BE2C (cell line): ENCODE measurements around the gene LSM12.

Source experiments
- DNase-seq: peaks from one replicate; pipeline ENCODE4 v3.0.0-alpha.2; 2020
- H3K27me3 ChIP-seq: fragments of 250-450 bp; sonication (Bioruptor Pico); 2 replicates; pipeline ENCODE4 v1.5.1; 2020; ENCODE audit warnings: mild to moderate bottlenecking
- H3K36me3 ChIP-seq: fragments of 250-450 bp; sonication (Bioruptor Pico); 2 replicates; pipeline ENCODE4 v1.5.1; 2020; ENCODE audit warnings: mild to moderate bottlenecking
- H3K4me1 ChIP-seq: fragments of 250-450 bp; sonication (Bioruptor Pico); 2 replicates; pipeline ENCODE4 v1.5.1; 2020
- H3K4me3 ChIP-seq: 2 replicates; pipeline ENCODE4 v1.5.1; 2011; ENCODE audit warnings: low read depth, low read length
- H3K9me3 ChIP-seq: fragments of 250-450 bp; sonication (Bioruptor Pico); 2 replicates; pipeline ENCODE4 v1.5.1; 2020
- TF ChIP-seq, protein P1 (sequence below): IDR thresholded peaks from 2 replicates; pipeline ENCODE4 v1.5.1; 2012; ENCODE audit warnings: mild to moderate bottlenecking, low read depth, low read length

Gene LSM12

DNA sequence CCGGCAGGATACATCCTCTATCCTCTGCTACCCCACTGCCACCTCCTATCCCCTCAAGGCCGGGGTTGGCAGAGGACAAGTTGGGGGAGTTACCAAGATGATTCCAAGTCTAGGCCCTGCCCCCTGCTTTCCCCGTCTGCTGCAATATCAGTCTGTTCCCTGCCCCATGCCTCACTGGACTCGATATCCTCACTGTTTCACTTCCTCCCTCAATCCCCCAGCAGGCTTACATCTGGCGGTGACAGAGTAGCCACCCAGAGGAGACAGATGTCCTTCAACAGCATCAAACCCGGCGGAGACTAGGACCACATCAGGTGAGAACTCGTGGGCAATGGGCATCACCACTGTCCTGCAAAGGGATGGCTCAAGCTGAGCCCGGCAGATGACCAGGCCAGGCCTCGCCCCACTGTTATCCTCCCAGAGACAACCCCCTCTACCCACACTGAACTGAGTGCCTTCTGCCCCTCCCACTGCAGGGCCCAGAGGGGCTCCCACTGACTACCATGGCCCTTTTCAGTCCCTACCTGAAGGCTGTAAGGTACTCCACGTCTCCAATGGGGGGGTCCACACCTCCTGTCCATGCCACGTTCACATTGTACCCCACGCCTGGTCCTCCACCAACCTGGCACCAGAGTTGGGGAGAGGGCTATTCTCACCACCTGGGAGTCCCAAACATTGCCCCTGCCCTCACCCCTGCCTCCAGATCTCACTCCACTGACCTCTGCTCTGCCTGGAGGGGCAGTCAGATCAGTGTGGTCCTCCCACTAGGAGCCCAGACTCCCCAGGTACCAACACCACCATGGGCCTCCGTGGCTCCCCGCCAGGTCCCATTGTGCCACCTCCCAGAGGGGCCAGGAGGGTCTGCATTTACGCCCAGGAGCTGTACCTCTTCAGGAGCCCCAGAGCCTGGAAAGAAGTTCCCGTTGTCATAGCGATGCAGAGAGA lies 13.7 kb upstream of the LSM12 start:
- Histone ChIP-seq H3K36me3 (peaks cover 52% of the 10 kb centered on the region), H3K9me3 (no peaks in the 10 kb centered on the region), H3K4me3 (no peak overlapping the region), H3K27me3 (no peaks in the 10 kb centered on the region), H3K4me1 (no peaks in the 10 kb centered on the region)
- TF ChIP-seq, protein P1, sequence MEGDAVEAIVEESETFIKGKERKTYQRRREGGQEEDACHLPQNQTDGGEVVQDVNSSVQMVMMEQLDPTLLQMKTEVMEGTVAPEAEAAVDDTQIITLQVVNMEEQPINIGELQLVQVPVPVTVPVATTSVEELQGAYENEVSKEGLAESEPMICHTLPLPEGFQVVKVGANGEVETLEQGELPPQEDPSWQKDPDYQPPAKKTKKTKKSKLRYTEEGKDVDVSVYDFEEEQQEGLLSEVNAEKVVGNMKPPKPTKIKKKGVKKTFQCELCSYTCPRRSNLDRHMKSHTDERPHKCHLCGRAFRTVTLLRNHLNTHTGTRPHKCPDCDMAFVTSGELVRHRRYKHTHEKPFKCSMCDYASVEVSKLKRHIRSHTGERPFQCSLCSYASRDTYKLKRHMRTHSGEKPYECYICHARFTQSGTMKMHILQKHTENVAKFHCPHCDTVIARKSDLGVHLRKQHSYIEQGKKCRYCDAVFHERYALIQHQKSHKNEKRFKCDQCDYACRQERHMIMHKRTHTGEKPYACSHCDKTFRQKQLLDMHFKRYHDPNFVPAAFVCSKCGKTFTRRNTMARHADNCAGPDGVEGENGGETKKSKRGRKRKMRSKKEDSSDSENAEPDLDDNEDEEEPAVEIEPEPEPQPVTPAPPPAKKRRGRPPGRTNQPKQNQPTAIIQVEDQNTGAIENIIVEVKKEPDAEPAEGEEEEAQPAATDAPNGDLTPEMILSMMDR = no peak
- no peak for DNase-seq

DNA sequence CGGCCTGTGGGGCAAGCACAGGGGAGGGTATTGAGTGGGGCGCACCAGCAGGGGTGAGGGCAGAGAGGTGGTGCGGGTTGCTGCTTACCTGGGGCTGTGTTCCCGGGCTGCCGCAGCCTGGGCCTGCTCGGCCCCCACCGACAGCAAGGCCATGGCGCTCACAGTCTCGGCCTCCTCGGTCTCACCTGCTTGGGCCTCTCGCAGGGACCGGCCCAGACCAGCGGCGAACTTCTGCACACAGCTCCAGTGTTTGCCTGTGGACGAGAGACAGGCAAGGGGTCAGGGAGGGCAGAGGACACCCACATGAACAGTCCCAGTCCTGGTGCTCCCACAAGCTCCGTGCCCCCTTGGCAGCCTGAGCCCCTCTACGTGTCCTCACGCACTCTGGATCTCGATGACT lies 11.9 kb upstream of the LSM12 start:
- Histone ChIP-seq H3K9me3 (no peaks in the 10 kb centered on the region), H3K4me3 (no peak overlapping the region), H3K27me3 (no peaks in the 10 kb centered on the region), H3K4me1 (no peaks in the 10 kb centered on the region), H3K36me3 (peaks cover 63% of the 10 kb centered on the region)
- TF ChIP-seq, protein P1 = no peak
- no peak for DNase-seq

DNA sequence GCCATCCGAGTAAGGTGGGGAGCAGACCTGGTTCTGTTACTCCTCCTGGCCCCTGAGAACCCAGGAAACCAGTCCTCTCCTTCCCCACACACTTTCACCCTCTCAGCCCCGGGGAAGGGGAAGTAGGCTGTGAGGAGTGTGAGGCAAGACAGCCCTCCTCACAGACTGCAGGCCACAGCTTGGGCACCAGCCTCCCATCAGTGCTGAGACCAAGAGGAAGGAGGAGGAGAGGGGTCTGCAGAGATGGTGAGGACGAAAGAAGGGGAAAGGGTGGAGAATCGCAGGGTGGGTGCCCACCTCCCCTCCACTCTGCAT lies 11.1 kb upstream of the LSM12 start:
- Histone ChIP-seq H3K9me3 (no peaks in the 10 kb centered on the region), H3K27me3 (no peaks in the 10 kb centered on the region), H3K4me1 (no peaks in the 10 kb centered on the region), H3K36me3 (peaks cover 59% of the 10 kb centered on the region), H3K4me3 (no peak overlapping the region)
- no peak for DNase-seq
- TF ChIP-seq, protein P1 = no peak

DNA sequence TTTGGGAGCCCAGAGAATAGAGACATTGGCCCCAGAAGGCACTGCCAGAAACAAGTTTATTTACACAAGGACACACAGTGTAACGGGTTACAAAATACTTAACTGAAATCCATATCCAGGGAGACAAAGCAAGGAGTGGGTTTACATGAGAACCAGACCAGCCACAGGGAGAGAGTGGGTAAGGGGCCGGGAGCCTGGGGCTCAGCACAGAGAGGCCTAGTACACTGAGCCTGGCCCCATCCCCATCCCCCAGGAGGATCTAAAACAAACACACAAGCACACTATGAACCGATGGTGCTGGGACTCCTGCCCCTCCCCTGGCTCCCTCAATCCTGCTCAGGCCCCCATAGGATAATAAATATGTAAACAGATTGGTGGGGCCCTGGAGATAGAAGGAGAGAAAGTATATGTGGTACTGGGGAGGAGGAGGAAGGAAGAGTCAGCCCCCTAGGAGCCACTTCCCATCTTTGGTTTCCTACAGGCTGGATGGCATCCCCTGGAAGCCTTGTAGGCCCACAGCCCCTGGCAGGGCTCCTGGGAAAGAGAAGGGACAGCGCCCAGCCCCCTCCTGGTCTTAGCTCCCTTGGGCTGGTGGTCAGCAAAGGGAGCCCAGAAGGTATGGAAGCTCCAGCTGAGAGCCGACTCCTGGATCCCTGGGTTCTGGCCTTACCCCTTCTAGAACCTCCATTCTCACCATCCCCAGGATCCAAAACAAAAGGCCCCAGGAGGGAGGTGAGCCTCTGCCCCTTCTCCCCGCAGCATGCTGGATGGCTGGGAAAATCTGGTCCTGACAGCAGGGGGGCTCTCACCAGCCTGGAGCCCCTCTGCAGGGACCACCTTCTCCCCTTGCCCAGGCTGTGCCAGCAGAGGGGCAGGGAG lies 10.5 kb upstream of the LSM12 start:
- TF ChIP-seq, protein P1 = no peak

DNA sequence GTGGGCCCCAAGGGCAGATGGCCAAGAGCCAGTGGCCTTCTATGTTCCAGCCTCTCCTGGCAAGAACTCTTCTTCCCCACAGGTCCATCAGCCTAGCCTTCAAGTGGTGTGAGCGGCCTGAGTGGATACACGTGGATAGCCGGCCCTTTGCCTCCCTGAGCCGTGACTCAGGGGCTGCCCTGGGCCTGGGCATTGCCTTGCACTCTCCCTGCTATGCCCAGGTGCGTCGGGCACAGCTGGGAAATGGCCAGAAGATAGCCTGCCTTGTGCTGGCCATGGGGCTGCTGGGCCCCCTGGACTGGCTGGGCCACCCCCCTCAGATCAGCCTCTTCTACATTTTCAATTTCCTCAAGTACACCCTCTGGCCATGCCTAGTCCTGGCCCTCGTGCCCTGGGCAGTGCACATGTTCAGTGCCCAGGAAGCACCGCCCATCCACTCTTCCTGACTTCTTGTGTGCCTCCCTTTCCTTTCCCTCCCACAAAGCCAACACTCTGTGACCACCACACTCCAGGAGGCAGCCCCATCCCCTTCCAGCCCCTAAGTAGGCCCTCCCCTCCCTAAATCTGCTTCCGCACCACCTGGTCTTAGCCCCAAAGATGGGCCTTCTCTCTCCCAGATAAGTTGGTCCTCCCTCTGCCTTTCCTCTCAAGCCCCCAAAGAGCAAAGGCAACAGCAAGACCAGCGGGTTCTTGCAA lies 9.3 kb upstream of the LSM12 start:
- TF ChIP-seq, protein P1 = no peak
- Histone ChIP-seq H3K9me3 (no peaks in the 10 kb centered on the region), H3K4me3 (no peak overlapping the region), H3K4me1 (no peaks in the 10 kb centered on the region), H3K36me3 (peaks cover 47% of the 10 kb centered on the region), H3K27me3 (no peaks in the 10 kb centered on the region)
- DNase-seq = no peak

More for the DNA sequence above, 10.5 kb upstream of the LSM12 start:
- Histone ChIP-seq H3K4me3 (no peak overlapping the region), H3K9me3 (no peaks in the 10 kb centered on the region), H3K4me1 (no peaks in the 10 kb centered on the region), H3K36me3 (peaks cover 53% of the 10 kb centered on the region), H3K27me3 (no peaks in the 10 kb centered on the region)
- no peak for DNase-seq
